Endothelial cell (in vitro differentiated cells): ENCODE results near the gene ZNF718. TPM values are rescaled to one million over a fixed set of nuclear protein-coding genes. Genes with fewer than 3 reads are reported as not detected.

Experiments
- total RNA-seq: library from RNA; stranded (reverse); fragmentation: NEBNext Ultra II Directional; extraction: Animal tissue kit (Norgen Biotek cat#: 25700); gene quantifications from one replicate; pipeline ENCODE4 v1.2.1, GENCODE V29; 2021; ENCODE audit not compliant: unreplicated experiment

ZNF718 gene
- total RNA-seq, 1 donor from 2014 or later, result 14.0 TPM

Other genes with a start within 250 kb of the ZNF718 start
- 24.9 TPM for gene ZNF595, start 71.2 kb upstream of the ZNF718 start, total RNA-seq
- gene ZNF732, start 181.0 kb downstream of the ZNF718 start, total RNA-seq, result 2.4 TPM
- 17.0 TPM for gene ZNF141, start 213.3 kb downstream of the ZNF718 start, total RNA-seq